ACHN (cell line): ENCODE results near the gene ATIC.
"Not testable (repeated sequence)": the region's sequence is repeated elsewhere in the genome, so short reads cannot be mapped to it uniquely, and the experiment has no call there.

Experiments
- DNase-seq: peaks from one replicate; pipeline ENCODE4 v3.0.0-alpha.2; 2015
- in situ Hi-C: cut with HindIII; loops from 2 replicates; pipeline ENCODE4 v1.10.0; 2017; ENCODE audit warnings: low sequenced_read_pairs, low pct_ligation_motif_present, low pct_unique_long_range_greater_than_20kb

The ATIC gene

GRCh38 chr2:215358312-215358845 is 46.5 kb downstream of the ATIC start:
- DNase-seq, result no peak
- in situ Hi-C loops, result no loop called here

DNA sequence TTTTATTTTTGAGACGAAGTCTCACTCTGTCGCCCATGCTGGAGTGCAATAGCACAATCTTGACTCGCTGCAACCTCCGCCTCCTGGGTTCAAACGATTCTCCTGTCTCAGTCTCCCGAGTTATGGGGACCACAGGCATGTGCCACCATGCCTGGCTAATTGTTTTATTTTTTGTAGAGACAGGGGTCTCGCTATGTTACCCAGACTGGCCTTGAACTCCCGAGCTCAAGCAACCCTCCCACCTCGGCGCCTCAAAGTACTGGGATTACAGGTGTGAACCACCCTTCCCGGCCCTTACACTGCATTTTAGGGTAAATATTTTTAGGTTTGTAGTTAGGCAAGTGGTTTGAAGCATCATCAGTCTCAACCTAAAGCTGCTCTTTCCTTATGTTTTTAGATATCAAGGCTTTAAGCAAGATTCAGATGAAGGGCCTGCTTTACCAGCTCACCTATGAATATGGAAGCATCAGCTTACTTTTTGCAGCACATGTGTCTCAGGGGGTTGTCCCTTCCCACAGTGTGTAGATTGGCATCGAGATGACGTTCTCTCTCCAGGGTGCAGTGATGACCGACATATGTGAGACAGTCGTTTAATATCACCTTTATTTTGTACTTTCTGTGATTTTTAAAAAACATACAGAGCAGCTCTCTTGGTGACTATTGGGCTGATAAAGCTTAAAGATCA is 47.2 kb downstream of the ATIC start:
- in situ Hi-C loops, result no loop called here
- no peak for DNase-seq

DNA sequence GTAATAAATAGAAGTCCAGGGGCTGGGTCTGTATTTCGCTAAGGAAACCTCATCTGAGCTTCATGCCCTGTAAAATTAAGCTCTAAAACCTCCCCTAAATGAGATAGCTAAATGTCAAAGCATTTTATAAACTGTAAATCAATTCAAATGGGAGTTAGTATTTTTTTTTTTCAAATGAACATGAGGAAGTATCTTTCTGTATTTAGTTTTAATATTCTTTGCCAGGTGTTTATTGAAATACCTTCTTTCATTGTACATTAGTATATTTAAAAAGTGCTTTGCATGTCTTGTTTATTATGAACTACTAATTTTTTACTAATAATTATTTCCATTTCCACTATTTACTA is 47.7 kb downstream of the ATIC start:
- in situ Hi-C loops, result no loop called here
- DNase-seq, result no peak

GRCh38 chr2:215360059-215360458 is 48.2 kb downstream of the ATIC start:
- in situ Hi-C loops, result not testable (repeated sequence)

GRCh38 chr2:215360596-215360995 is 48.7 kb downstream of the ATIC start:
- in situ Hi-C loops, result no loop called here
- no peak for DNase-seq

More at GRCh38 chr2:215360059-215360458, 48.2 kb downstream of the ATIC start:
- DNase-seq, result not testable (repeated sequence)

GRCh38 chr2:215361211-215361875 is 49.5 kb downstream of the ATIC start:
- in situ Hi-C loops, result no loop called here
- DNase-seq, result no peak

- in situ Hi-C loops, result no loop called here
Observed at GRCh38 chr2:215361876-215362561, 50.2 kb downstream of the ATIC start.

GRCh38 chr2:215362562-215362904 is 50.7 kb downstream of the ATIC start:
- in situ Hi-C loops, result no loop called here

More at GRCh38 chr2:215361876-215362561, 50.2 kb downstream of the ATIC start:
- DNase-seq, result no peak

GRCh38 chr2:215363039-215363438 is 51.2 kb downstream of the ATIC start:
- DNase-seq, result no peak
- in situ Hi-C loops, result no loop called here

More at GRCh38 chr2:215362562-215362904, 50.7 kb downstream of the ATIC start:
- no peak for DNase-seq

GRCh38 chr2:215363461-215364156 is 51.8 kb downstream of the ATIC start:
- in situ Hi-C loops, result no loop called here
- no peak for DNase-seq

GRCh38 chr2:215364157-215365155 is 52.6 kb downstream of the ATIC start:
- in situ Hi-C loops, result no loop called here
- DNase-seq, result no peak

GRCh38 chr2:215365184-215365658 is 53.4 kb downstream of the ATIC start:
- no peak for DNase-seq
- in situ Hi-C loops, result no loop called here

DNA sequence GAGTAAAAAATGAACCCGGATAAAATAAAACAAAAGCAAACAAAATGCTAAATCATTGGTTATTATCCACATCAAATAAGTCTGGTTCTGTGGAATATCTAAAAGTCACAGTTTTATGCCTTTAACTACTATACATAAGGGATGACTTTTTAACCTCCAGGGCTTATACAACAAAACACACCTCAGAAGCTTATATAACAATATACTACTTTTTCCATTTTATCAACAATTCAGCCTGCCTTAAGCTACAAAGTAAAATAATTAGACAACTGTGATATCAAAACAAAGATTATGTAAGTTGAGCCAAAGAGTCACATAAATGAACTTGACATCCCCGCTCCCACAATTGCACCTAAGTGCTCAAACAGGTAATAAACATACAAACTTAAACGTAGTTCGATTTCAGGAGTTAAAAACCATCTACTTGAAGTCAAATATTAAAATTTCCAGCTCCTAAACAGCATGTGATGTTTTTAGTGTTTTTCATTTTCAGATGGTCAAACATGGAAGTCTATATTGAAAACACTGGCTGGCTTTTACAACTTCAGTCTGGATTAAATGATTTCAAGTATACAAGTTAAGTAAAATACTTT is 54.7 kb downstream of the ATIC start:
- in situ Hi-C loops, result no loop called here
- no peak for DNase-seq

- in situ Hi-C loops, result no loop called here
- DNase-seq, result no peak
Observed at GRCh38 chr2:215367662-215368492, 56.0 kb downstream of the ATIC start.

- no peak for DNase-seq
- in situ Hi-C loops, result no loop called here
Observed at GRCh38 chr2:215368493-215368809, 56.6 kb downstream of the ATIC start.

DNA sequence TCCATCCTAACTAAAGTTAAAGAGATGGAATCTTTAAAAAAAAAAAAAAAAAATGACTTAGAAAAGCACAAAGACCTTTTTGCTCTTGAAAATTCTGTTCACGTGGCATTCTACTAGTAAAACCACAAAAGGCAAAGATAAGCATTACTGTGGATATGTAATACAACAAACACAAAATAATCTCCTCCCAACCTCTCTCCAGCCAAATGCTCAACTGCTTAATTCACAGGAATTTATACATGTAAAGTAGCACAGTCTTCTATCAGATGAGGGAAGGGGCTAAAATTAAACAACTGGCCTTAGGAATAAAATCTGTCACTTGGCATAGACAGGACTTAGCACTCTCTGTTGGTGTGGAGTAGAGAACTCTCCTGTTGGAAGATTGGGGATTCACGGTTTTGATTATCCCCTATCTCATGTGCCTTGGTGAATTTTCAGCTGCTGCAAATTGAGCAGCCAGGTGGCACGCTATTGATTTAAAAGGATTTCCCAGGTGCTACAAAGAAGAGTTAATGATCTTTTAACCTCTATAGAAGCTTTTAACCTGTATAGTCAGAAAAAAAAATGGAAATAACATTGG is 57.4 kb downstream of the ATIC start:
- in situ Hi-C loops, result no loop called here
- DNase-seq, result no peak
